IMR-90 (cell line): ENCODE measurements around the gene ESR2. TPM values are rescaled to one million over a fixed set of nuclear protein-coding genes. Genes with fewer than 3 reads are reported as not detected.

Source experiments
- ATAC-seq: fragments of 200-7000 bp; cut with Tn5 transposase; 2 replicates; pipeline ENCODE4 v1.9.1; 2020; ENCODE audit warnings: low read depth, mild to moderate bottlenecking, moderate library complexity
- BruUV-seq: library from RNA; stranded (reverse); fragments of 400-500 nt; replicated peaks from 2 replicates; lab custom pipeline; 2021; lab: Mats Ljungman, UMichigan
- CTCF ChIA-PET: fragments of 300-600 bp; formaldehyde crosslinking; extraction: SDS; loops from one replicate; lab custom pipeline; 2021; ENCODE audit warnings: antibody characterized with exemption; lab: Yijun Ruan, JAX
- POLR2A ChIA-PET: fragments of 300-600 bp; sonication (Branson Sonifier 250); formaldehyde crosslinking; loops from one replicate; lab custom pipeline; 2022; ENCODE audit warnings: antibody characterized with exemption; ENCODE audit not compliant: unreplicated experiment; lab: Charles Lee
- DNase-seq: peaks from one replicate; pipeline ENCODE4 v3.0.0; 2013
- H2AFZ ChIP-seq: replicated peaks from 2 replicates; pipeline ENCODE3; 2013; ENCODE audit warnings: low read length, mild to moderate bottlenecking; ENCODE audit not compliant: poor library complexity
- H2AK5ac ChIP-seq: 2 replicates; pipeline ENCODE4 v1.6.1; 2013; ENCODE audit warnings: low read depth, low read length, inconsistent platforms
- H2AK9ac ChIP-seq: replicated peaks from 2 replicates; pipeline ENCODE3; 2013; ENCODE audit warnings: mild to moderate bottlenecking, low read depth, low read length, moderate library complexity; ENCODE audit not compliant: poor library complexity
- H2BK120ac ChIP-seq: 2 replicates; pipeline ENCODE4 v1.6.1; 2013; ENCODE audit warnings: low read depth, low read length, inconsistent platforms
- H2BK15ac ChIP-seq: 3 replicates; pipeline ENCODE4 v1.6.1; 2013; ENCODE audit warnings: low read depth, low read length, inconsistent platforms
- H2BK20ac ChIP-seq: 2 replicates; pipeline ENCODE4 v1.6.1; 2013; ENCODE audit warnings: low read depth, mild to moderate bottlenecking, inconsistent platforms, low read length, moderate library complexity
- H2BK5ac ChIP-seq: 2 replicates; pipeline ENCODE4 v1.6.1; 2013; ENCODE audit warnings: mild to moderate bottlenecking, low read depth, low read length, inconsistent platforms; ENCODE audit not compliant: poor library complexity, severe bottlenecking
- H3K14ac ChIP-seq: replicated peaks from 2 replicates; pipeline ENCODE4 v1.6.1; 2013; ENCODE audit warnings: low read depth, low read length, inconsistent platforms
- H3K18ac ChIP-seq: 2 replicates; pipeline ENCODE4 v1.6.1; 2013; ENCODE audit warnings: low read depth, low read length, control low read depth
- H3K23ac ChIP-seq: 2 replicates; pipeline ENCODE4 v1.6.1; 2013; ENCODE audit warnings: low read depth, low read length, inconsistent platforms
- H3K27ac ChIP-seq: 2 replicates; pipeline ENCODE4 v1.5.1; 2013; ENCODE audit warnings: mild to moderate bottlenecking, control low read depth, low read length; ENCODE audit not compliant: insufficient read depth
- H3K27me3 ChIP-seq: 2 replicates; pipeline ENCODE4 v1.6.1; 2013; ENCODE audit warnings: low read length; ENCODE audit not compliant: control insufficient read depth, insufficient read depth
- H3K36me3 ChIP-seq: 2 replicates; pipeline ENCODE4 v1.6.1; 2013; ENCODE audit warnings: low read length, mixed read lengths; ENCODE audit not compliant: control insufficient read depth, insufficient read depth
- H3K4ac ChIP-seq: 2 replicates; pipeline ENCODE4 v1.6.1; 2013; ENCODE audit warnings: low read depth, low read length, inconsistent platforms
- H3K4me1 ChIP-seq: 2 replicates; pipeline ENCODE4 v1.6.1; 2013; ENCODE audit warnings: low read length, mixed read lengths; ENCODE audit not compliant: control insufficient read depth, insufficient read depth
- H3K4me2 ChIP-seq: 2 replicates; pipeline ENCODE4 v1.6.1; 2013; ENCODE audit warnings: low read depth, mild to moderate bottlenecking, control low read depth, low read length, moderate library complexity
- H3K4me3 ChIP-seq: 2 replicates; pipeline ENCODE4 v1.5.1; 2013; ENCODE audit warnings: low read depth, mild to moderate bottlenecking, control low read depth, low read length, moderate library complexity; ENCODE audit not compliant: insufficient read depth
- H3K56ac ChIP-seq: 2 replicates; pipeline ENCODE4 v1.6.1; 2013; ENCODE audit warnings: low read length, inconsistent platforms; ENCODE audit not compliant: insufficient read depth; ENCODE audit errors: extremely low read depth
- H3K79me1 ChIP-seq, 2 experiments: 2 replicates each; pipeline ENCODE4 v1.6.1; 2013; ENCODE audit warnings: low read length in 2 of 2, inconsistent platforms in 1 of 2, low read depth in 1 of 2
- H3K9ac ChIP-seq: 2 replicates; pipeline ENCODE4 v1.6.1; 2013; ENCODE audit warnings: low read depth, low read length, control low read depth
- H3K9me1 ChIP-seq: 2 replicates; pipeline ENCODE4 v1.6.1; 2013; ENCODE audit warnings: low read length, inconsistent platforms; ENCODE audit not compliant: insufficient read depth
- H3K9me3 ChIP-seq: 2 replicates; pipeline ENCODE4 v1.6.1; 2013; ENCODE audit warnings: low read length; ENCODE audit not compliant: control insufficient read depth, insufficient read depth
- H4K20me1 ChIP-seq: 2 replicates; pipeline ENCODE4 v1.6.1; 2013; ENCODE audit warnings: low read length, inconsistent platforms; ENCODE audit not compliant: insufficient read depth
- H4K5ac ChIP-seq: 2 replicates; pipeline ENCODE4 v1.6.1; 2013; ENCODE audit warnings: mild to moderate bottlenecking, low read depth, low read length, control low read depth
- H4K8ac ChIP-seq, 2 experiments: 2 replicates each; pipeline ENCODE4 v1.6.1; 2013; ENCODE audit warnings: low read depth in 2 of 2, low read length in 2 of 2, control low read depth in 1 of 2, inconsistent platforms in 1 of 2
- H4K91ac ChIP-seq: 2 replicates; pipeline ENCODE4 v1.6.1; 2013; ENCODE audit warnings: low read depth, low read length, inconsistent platforms; ENCODE audit not compliant: insufficient read depth
- CTCF ChIP-seq: conservative IDR thresholded peaks from 2 replicates; pipeline ENCODE4 v1.5.1; 2012; ENCODE audit warnings: mild to moderate bottlenecking, low read depth, low read length, improper control_type of control experiment
- ELK1 ChIP-seq: fragments of 150-350 bp; IDR thresholded peaks from 2 replicates; pipeline ENCODE4 v1.6.1; 2016; ENCODE audit warnings: low read depth, mild to moderate bottlenecking, low read length, moderate library complexity, borderline replicate concordance
- MAZ ChIP-seq: IDR thresholded peaks from 2 replicates; pipeline ENCODE4 v1.6.1; 2012; ENCODE audit warnings: low read depth, mild to moderate bottlenecking, low read length, improper control_type of control experiment, moderate library complexity, borderline replicate concordance
- RAD21 ChIP-seq: IDR thresholded peaks from 2 replicates; pipeline ENCODE4 v1.6.1; 2012; ENCODE audit warnings: low read length, improper control_type of control experiment
- WGBS, 2 experiments: methylation state at CpG; one replicate each; pipeline versions ENCODE4 v1.1.5 to v1.1.7; 2013; ENCODE audit warnings: missing lambda C conversion rate in 2 of 2; ENCODE audit not compliant: insufficient read length in 1 of 2; ENCODE audit errors: extremely low coverage in 2 of 2; 5-methylcytosine and 5-hydroxymethylcytosine counted together
- dilution Hi-C: fragments of 300-500 bp; cut with HindIII; formaldehyde crosslinking; loops from one replicate; pipeline ENCODE4 v1.14.3; 2018; ENCODE audit warnings: low sequenced_read_pairs; ENCODE audit not compliant: unreplicated experiment
- in situ Hi-C: fragments of 300-500 bp; cut with MboI; formaldehyde crosslinking; loops from 3 replicates; pipeline ENCODE4 v1.14.3; 2019; ENCODE audit warnings: low sequenced_read_pairs, inconsistent platforms, mixed read lengths
- intact Hi-C: fragments of 100-400 bp; cut with micrococcal nuclease; formaldehyde crosslinking; loops from 2 replicates; pipeline ENCODE4 v1.10.0; 2022
- polyA plus RNA-seq, 3 experiments: library from polyadenylated mRNA; depleted of rRNA; stranded (reverse); fragments of >200 nt; gene quantifications; 2 replicates each; pipeline ENCODE4 v1.2.3, GENCODE V29; 2012; ENCODE audit warnings: low replicate concordance in 1 of 3
- total RNA-seq: library from RNA; depleted of rRNA; stranded (reverse); fragments of >200 nt; gene quantifications from 2 replicates; pipeline ENCODE4 v1.2.3, GENCODE V29; 2012

The ESR2 gene
- total and polyA plus RNA-seq, 2 of the 4 experiments (the other 2 are of a cell fraction), result under 0.01 to 0.03 TPM

GRCh38 chr14:64137657-64138290 lies 156.4 kb downstream of the ESR2 start:
- Histone ChIP-seq H3K4ac (no peak overlapping the region), H3K18ac (no peak overlapping the region), H3K9me1 (no peaks in the 10 kb centered on the region), H4K8ac (no peak overlapping the region), H2BK5ac (no peak overlapping the region), H3K27ac (no peak overlapping the region), H4K91ac (no peak overlapping the region), H3K56ac (no peak overlapping the region), H3K4me1 (no peaks in the 10 kb centered on the region), H3K23ac (no peak overlapping the region), H3K9me3 (no peaks in the 10 kb centered on the region), H3K27me3 (no peaks in the 10 kb centered on the region), H3K4me2 (no peak overlapping the region), H2BK120ac (no peak overlapping the region), H3K79me1 (no peaks in the 10 kb centered on the region), H3K9ac (no peak overlapping the region), H2BK15ac (no peak overlapping the region), H3K36me3 (no peaks in the 10 kb centered on the region), H3K4me3 (no peak overlapping the region), H4K5ac (no peak overlapping the region), H2BK20ac (no peak overlapping the region), H3K14ac (no peak overlapping the region), H4K20me1 (no peaks in the 10 kb centered on the region), H2AK5ac (no peak overlapping the region), H2AFZ (no peak overlapping the region), H2AK9ac (no peak overlapping the region)
- intact Hi-C loops (loop anchor here (2.0 kb wide), 1 partner anchor 157 kb away; the partner anchor contains the start of gene ESR2), dilution Hi-C loops (no loop called here), in situ Hi-C loops (no loop called here)
- BruUV-seq, result no TSS peak
- WGBS, 2 experiments, result 62% methylated on average over 3 of the region's 9 CpGs; no CpG with 5 or more reads in 1 of the 2 experiments
- TF ChIP-seq MAZ (no peak), RAD21 (0 out of 2 replicates have a peak, but pooled peaks have one; percentile 25), ELK1 (no peak), CTCF (peak; percentile 35)
- CTCF ChIA-PET, result interaction anchor here (0.6 to 1.4 kb wide), 3 partner anchors 28 to 157 kb away, joined by 3 read pairs; no protein-coding TSS in a partner anchor
- POLR2A ChIA-PET, result interaction anchor here (0.5 kb wide), 1 partner anchor 17 kb away, joined by 3 read pairs; no protein-coding TSS in a partner anchor
- DNase-seq (peak; percentile 8), ATAC-seq (no peak)
